HFF-Myc (cell line): Measurements from ENCODE around the gene SLC22A3.

Experiments used
- DNase-seq: peaks from one replicate; pipeline ENCODE4 v3.0.0-alpha.2; 2011; ENCODE audit warnings: low read depth; ENCODE audit errors: extremely low read depth
- H3K4me3 ChIP-seq: replicated peaks from 2 replicates; pipeline ENCODE4 v1.5.1; 2011; ENCODE audit warnings: low read depth, mild to moderate bottlenecking, control low read depth, low read length
- CTCF ChIP-seq: IDR thresholded peaks from 2 replicates; pipeline ENCODE4 v1.5.1; 2012; ENCODE audit warnings: mild to moderate bottlenecking, low read depth, low read length, control low read depth; ENCODE audit errors: missing control alignments

Gene SLC22A3

GRCh38 chr6:160431791-160432404, 83.7 kb downstream of the SLC22A3 start:
- TF ChIP-seq CTCF, result no peak

GRCh38 chr6:160435935-160436334, 87.8 kb downstream of the SLC22A3 start:
- H3K4me3 ChIP-seq, result no peak overlapping the region
- DNase-seq, result no peak
- TF ChIP-seq CTCF, result no peak

More at GRCh38 chr6:160431791-160432404, 83.7 kb downstream of the SLC22A3 start:
- DNase-seq, result no peak
- no peak overlapping the region for H3K4me3 ChIP-seq

- H3K4me3 ChIP-seq, result no peak overlapping the region
- no peak for DNase-seq
- no peak for TF ChIP-seq CTCF
Measured at GRCh38 chr6:160437154-160437553, 89.0 kb downstream of the SLC22A3 start.

- DNase-seq, result no peak
- no peak overlapping the region for H3K4me3 ChIP-seq
- no peak for TF ChIP-seq CTCF
Measured at GRCh38 chr6:160437775-160438174, 89.6 kb downstream of the SLC22A3 start.

GRCh38 chr6:160438481-160438880, 90.3 kb downstream of the SLC22A3 start:
- DNase-seq, result no peak
- no peak overlapping the region for H3K4me3 ChIP-seq
- no peak for TF ChIP-seq CTCF

GRCh38 chr6:160439751-160440150, 91.6 kb downstream of the SLC22A3 start:
- TF ChIP-seq CTCF, result no peak
- no peak for DNase-seq
- H3K4me3 ChIP-seq, result no peak overlapping the region

- DNase-seq, result no peak
- TF ChIP-seq CTCF, result no peak
- no peak overlapping the region for H3K4me3 ChIP-seq
Measured at GRCh38 chr6:160442151-160442550, 94.0 kb downstream of the SLC22A3 start.
